H1 (cell line): ENCODE results near the gene ZNF283. TPM values are rescaled to one million over a fixed set of nuclear protein-coding genes. Genes with fewer than 3 reads are reported as not detected.

Experiments
- CTCF ChIA-PET: fragments of 300-600 bp; sonication (Branson Sonifier 250); formaldehyde crosslinking; loops from one replicate; lab custom pipeline; 2021; ENCODE audit not compliant: partially characterized antibody; lab: Charles Lee
- POLR2A ChIA-PET: fragments of 300-600 bp; sonication (Branson Sonifier 250); formaldehyde crosslinking; loops from one replicate; lab custom pipeline; 2021; ENCODE audit warnings: inconsistent platforms; ENCODE audit not compliant: partially characterized antibody; lab: Charles Lee
- DNase-seq, 2 experiments: peaks; one replicate each; pipeline versions ENCODE4 v3.0.0 to v3.0.0-alpha.2; 2010 to 2022; ENCODE audit warnings: low spot score in 2 of 2, low read depth in 1 of 2, mixed read lengths in 1 of 2
- FAIRE-seq: peaks from 2 replicates; lab custom pipeline; 2011; peaks lifted over from hg19 to GRCh38; lab: Jason Lieb, UNC
- H2AFZ ChIP-seq: 2 replicates; pipeline ENCODE4 v1.8.1; 2012; ENCODE audit warnings: low read length, inconsistent platforms
- H2AK5ac ChIP-seq: 2 replicates; pipeline ENCODE4 v1.6.1; 2013; ENCODE audit warnings: low read depth, low read length
- H2BK120ac ChIP-seq: replicated peaks from 2 replicates; pipeline ENCODE3; 2013; ENCODE audit warnings: low read depth, low read length, inconsistent platforms
- H2BK12ac ChIP-seq: 2 replicates; pipeline ENCODE4 v1.6.1; 2013; ENCODE audit warnings: low read depth, low read length
- H2BK15ac ChIP-seq: 2 replicates; pipeline ENCODE4 v1.6.1; 2013; ENCODE audit warnings: low read length
- H2BK20ac ChIP-seq: 2 replicates; pipeline ENCODE4 v1.6.1; 2013; ENCODE audit warnings: low read length
- H2BK5ac ChIP-seq: 2 replicates; pipeline ENCODE4 v1.6.1; 2013; ENCODE audit warnings: low read depth, low read length
- H3K14ac ChIP-seq: 2 replicates; pipeline ENCODE4 v1.6.1; 2013; ENCODE audit warnings: inconsistent platforms; ENCODE audit not compliant: insufficient read length
- H3K18ac ChIP-seq: 2 replicates; pipeline ENCODE4 v1.6.1; 2013; ENCODE audit warnings: low read length; ENCODE audit errors: extremely low read depth
- H3K23ac ChIP-seq: 2 replicates; pipeline ENCODE4 v1.6.1; 2013; ENCODE audit warnings: inconsistent platforms; ENCODE audit not compliant: insufficient read length
- H3K23me2 ChIP-seq: 2 replicates; pipeline ENCODE4 v1.6.1; 2013; ENCODE audit warnings: low read depth, low read length
- H3K27ac ChIP-seq: 2 replicates; pipeline ENCODE4 v1.6.1; 2011; ENCODE audit warnings: low read depth, low read length, inconsistent platforms
- H3K27me3 ChIP-seq, 4 experiments: replicated peaks in 1 of 4; 1 replicate in 1 of 4; 2 replicates in 3 of 4; pipeline versions ENCODE4 v1.6.1 to v1.8.1; 2011 to 2013; ENCODE audit warnings: low read length in 3 of 4, mild to moderate bottlenecking in 3 of 4, inconsistent platforms in 2 of 4, mixed read lengths in 2 of 4, moderate library complexity in 1 of 4; ENCODE audit not compliant: control insufficient read depth in 3 of 4, insufficient read depth in 3 of 4; ENCODE audit errors: extremely low read depth in 1 of 4
- H3K36me3 ChIP-seq, 4 experiments: 2 replicates each; pipeline versions ENCODE4 v1.6.1 to v1.8.1; 2011 to 2013; ENCODE audit warnings: mild to moderate bottlenecking in 4 of 4, low read length in 3 of 4, moderate library complexity in 2 of 4, control low read depth in 1 of 4, inconsistent platforms in 1 of 4; ENCODE audit not compliant: insufficient read depth in 4 of 4, control insufficient read depth in 2 of 4
- H3K4ac ChIP-seq: replicated peaks from 2 replicates; pipeline ENCODE3; 2013; ENCODE audit warnings: low read length, low read depth, mixed read lengths, inconsistent platforms; ENCODE audit not compliant: insufficient read length
- H3K4me1 ChIP-seq, 4 experiments: replicated peaks in 1 of 4; 1 replicate in 1 of 4; 2 replicates in 3 of 4; pipeline versions ENCODE4 v1.6.1 to v1.8.1; 2011 to 2013; ENCODE audit warnings: low read length in 3 of 4, inconsistent platforms in 2 of 4, mixed read lengths in 1 of 4; ENCODE audit not compliant: insufficient read depth in 4 of 4, control insufficient read depth in 3 of 4
- H3K4me2 ChIP-seq, 2 experiments: 2 replicates each; pipeline versions ENCODE4 v1.6.1 to v1.8.1; 2011 to 2013; ENCODE audit warnings: low read depth in 2 of 2, low read length in 2 of 2, control low read depth in 1 of 2, inconsistent platforms in 1 of 2, mild to moderate bottlenecking in 1 of 2; ENCODE audit not compliant: insufficient read depth in 1 of 2
- H3K4me3 ChIP-seq, 4 experiments: fragments of 200-600, 300-600 bp in 1 of 4; sonication (generic), shearing (Covaris generic), sonication (Bioruptor Twin) in 1 of 4; 2 replicates each; pipeline versions ENCODE4 v1.5.1 to v1.8.1; 2011 to 2016; ENCODE audit warnings: low read length in 4 of 4, low read depth in 3 of 4, control low read depth in 2 of 4, inconsistent platforms in 2 of 4, mild to moderate bottlenecking in 2 of 4, mixed read lengths in 1 of 4, moderate library complexity in 1 of 4; ENCODE audit not compliant: insufficient read depth in 2 of 4; ENCODE audit errors: extremely low read depth in 1 of 4
- H3K56ac ChIP-seq: replicated peaks from 2 replicates; pipeline ENCODE3; 2013; ENCODE audit warnings: low read depth, mild to moderate bottlenecking, mixed read lengths, low read length, inconsistent platforms; ENCODE audit not compliant: insufficient read length
- H3K79me1 ChIP-seq: 2 replicates; pipeline ENCODE4 v1.6.1; 2013; ENCODE audit warnings: low read depth, low read length, control low read depth
- H3K79me2 ChIP-seq, 2 experiments: 2 replicates each; pipeline versions ENCODE4 v1.6.1 to v1.8.1; 2012 to 2013; ENCODE audit warnings: low read length in 2 of 2, mild to moderate bottlenecking in 2 of 2, inconsistent platforms in 1 of 2; ENCODE audit not compliant: insufficient read depth in 2 of 2, control insufficient read depth in 1 of 2
- H3K9ac ChIP-seq, 4 experiments: replicated peaks in 1 of 4; 1 replicate in 1 of 4; 2 replicates in 3 of 4; pipeline versions ENCODE4 v1.6.1 to v1.8.1; 2011 to 2013; ENCODE audit warnings: low read depth in 3 of 4, low read length in 3 of 4, control low read depth in 2 of 4, mild to moderate bottlenecking in 2 of 4, moderate library complexity in 2 of 4, inconsistent platforms in 1 of 4; ENCODE audit errors: extremely low read depth in 1 of 4
- H3K9me3 ChIP-seq, 2 experiments: 2 replicates each; pipeline versions ENCODE4 v1.6.1 to v1.8.1; 2012 to 2013; ENCODE audit warnings: mild to moderate bottlenecking in 2 of 2, moderate library complexity in 2 of 2, control low read depth in 1 of 2, inconsistent platforms in 1 of 2, low read depth in 1 of 2, low read length in 1 of 2, mixed read lengths in 1 of 2; ENCODE audit not compliant: insufficient read depth in 2 of 2
- H4K20me1 ChIP-seq, 2 experiments: replicated peaks in 1 of 2; 2 replicates each; pipeline versions ENCODE3 to v1.8.1; 2011 to 2013; ENCODE audit warnings: inconsistent platforms in 2 of 2, low read length in 2 of 2, mild to moderate bottlenecking in 1 of 2; ENCODE audit not compliant: insufficient read depth in 2 of 2, control insufficient read depth in 1 of 2
- H4K5ac ChIP-seq: 2 replicates; pipeline ENCODE4 v1.6.1; 2013; ENCODE audit warnings: low read length, low read depth, mixed read lengths, inconsistent platforms; ENCODE audit not compliant: insufficient read length
- H4K8ac ChIP-seq: 2 replicates; pipeline ENCODE4 v1.8.0; 2013; ENCODE audit warnings: mild to moderate bottlenecking, moderate library complexity, low read length, inconsistent platforms; ENCODE audit not compliant: insufficient read depth; ENCODE audit errors: extremely low read depth
- H4K91ac ChIP-seq: replicated peaks from 2 replicates; pipeline ENCODE3; 2013; ENCODE audit warnings: low read length, mixed read lengths, inconsistent platforms; ENCODE audit not compliant: insufficient read length
- CBX5 ChIP-seq: fragments of 300-800, 300-1000 bp; sonication (generic); IDR thresholded peaks from 2 replicates; pipeline ENCODE4 v1.7.1; 2016; ENCODE audit warnings: antibody characterized with exemption, low read length, low read depth
- GTF2F1 ChIP-seq: IDR thresholded peaks from 2 replicates; pipeline ENCODE4 v1.6.1; 2012; ENCODE audit warnings: low read depth, low read length, improper control_type of control experiment, borderline replicate concordance
- POU5F1 ChIP-seq: IDR thresholded peaks from 2 replicates; pipeline ENCODE4 v1.6.1; 2011; ENCODE audit warnings: low read depth, mild to moderate bottlenecking, low read length, moderate library complexity
- SAP30 ChIP-seq: fragments of 300-600 bp; sonication (generic); IDR thresholded peaks from 2 replicates; pipeline ENCODE4 v1.7.1; 2012; ENCODE audit warnings: low read length, moderate library complexity, mild to moderate bottlenecking, inconsistent platforms; ENCODE audit not compliant: insufficient read depth, insufficient replicate concordance
- SUZ12 ChIP-seq: fragments of 200-600 bp; sonication (generic); IDR thresholded peaks from 2 replicates; pipeline ENCODE4 v1.6.1; 2012; ENCODE audit warnings: mild to moderate bottlenecking, inconsistent platforms, low read length, moderate library complexity, mixed read lengths
- TBP ChIP-seq: IDR thresholded peaks from 2 replicates; pipeline ENCODE4 v1.6.1; 2011; ENCODE audit warnings: low read depth, low read length, improper control_type of control experiment
- TCF12 ChIP-seq: IDR thresholded peaks from 2 replicates; pipeline ENCODE4 v1.6.1; 2011; ENCODE audit warnings: low read depth, mild to moderate bottlenecking, low read length
- WGBS, 2 experiments: shearing (Covaris generic) in 1 of 2; methylation state at CpG; one replicate each; pipeline versions ENCODE4 v1.1.6 to v1.1.7; 2013 to 2015; ENCODE audit warnings: low lambda C conversion rate in 2 of 2, mixed read lengths in 2 of 2, inconsistent platforms in 1 of 2, low coverage in 1 of 2, missing lambda C conversion rate in 1 of 2; ENCODE audit not compliant: insufficient replicate concordance in 2 of 2, insufficient coverage in 1 of 2, insufficient read length in 1 of 2; ENCODE audit errors: extremely low coverage in 1 of 2, missing lambda C conversion rate in 1 of 2; 5-methylcytosine and 5-hydroxymethylcytosine counted together
- polyA plus RNA-seq, 7 experiments: library from polyadenylated mRNA; depleted of rRNA in 3 of 7; stranded (reverse) in 5 of 7; unstranded in 2 of 7; fragments of >200 nt in 5 of 7; fragments of 200-250 nt in 2 of 7; gene quantifications; 1 replicate in 5 of 7; 2 replicates in 1 of 7; 4 replicates in 1 of 7; pipeline versions ENCODE4 v1.2.1 to v1.2.3, GENCODE V29; 2011 to 2013; ENCODE audit warnings: missing spikeins in 2 of 7, mixed read lengths in 2 of 7
- total RNA-seq: library from RNA; stranded (reverse); fragmentation: NEBNext Ultra II Directional; extraction: Animal tissue kit (Norgen Biotek cat#: 25700); gene quantifications from 2 replicates; pipeline ENCODE4 v1.2.1, GENCODE V29; 2021

Gene ZNF283
- total and polyA plus RNA-seq, 2 of the 8 experiments (the other 6 are each of a cell fraction or from before 2014, with no cell fraction given) = 1.1 to 4.3 TPM

DNA sequence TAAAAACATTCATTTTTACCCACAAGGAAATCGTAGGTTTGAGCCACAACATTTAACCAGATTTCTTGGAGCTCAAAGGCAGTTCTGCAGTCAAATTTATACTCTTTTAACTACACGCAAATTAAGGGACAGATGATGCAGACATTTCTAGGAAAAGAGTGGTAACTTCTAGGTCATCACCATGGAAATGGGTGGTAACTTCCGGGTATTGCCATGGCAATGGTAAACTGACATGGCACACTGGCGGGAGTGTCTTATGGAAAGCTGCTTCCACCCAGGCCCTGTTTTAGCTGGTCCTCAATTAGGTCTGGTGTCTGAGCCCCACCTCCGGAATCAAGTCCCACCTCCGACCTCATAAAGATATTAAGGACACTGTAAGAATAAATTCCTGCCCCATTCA lies 14.4 kb upstream of the ZNF283 start:
- H3K4ac ChIP-seq = no peak overlapping the region
- no peaks in the 10 kb centered on the region; a peak in 1 of 7 replicates for H3K27me3 ChIP-seq
- no peak overlapping the region for H3K18ac ChIP-seq
- H2BK20ac ChIP-seq = no peak overlapping the region
- H3K9ac ChIP-seq = no peak overlapping the region
- H4K5ac ChIP-seq = no peak overlapping the region
- no peak overlapping the region for H2BK15ac ChIP-seq
- 83% methylated on average over 6 of the region's 6 CpGs; no CpG with 5 or more reads in 1 of the 2 experiments for WGBS, 2 experiments
- no peaks in the 10 kb centered on the region for H3K36me3 ChIP-seq
- H3K9me3 ChIP-seq = no peaks in the 10 kb centered on the region
- no peak overlapping the region for H3K14ac ChIP-seq
- no peaks in the 10 kb centered on the region for H3K4me1 ChIP-seq
- H3K4me2 ChIP-seq = no peak overlapping the region
- H3K4me3 ChIP-seq = no peak overlapping the region
- H2BK12ac ChIP-seq = no peak overlapping the region
- H2AK5ac ChIP-seq = no peak overlapping the region
- no peaks in the 10 kb centered on the region for H3K23me2 ChIP-seq
- TF ChIP-seq TBP (no peak), CBX5 (no peak), TCF12 (no peak), POU5F1 (no peak), SAP30 (no peak), GTF2F1 (no peak), SUZ12 (no peak)
- no peak overlapping the region for H4K91ac ChIP-seq
- H2BK5ac ChIP-seq = no peak overlapping the region
- ChIA-PET CTCF (interaction anchor here (0.6 to 7.5 kb wide), 4 partner anchors 9 to 66 kb away, joined by 3 to 67 read pairs (median 4); no protein-coding TSS in a partner anchor), POLR2A (interaction anchor here (1.2 kb wide), 1 partner anchor 68 kb away, joined by 3 read pairs; no protein-coding TSS in a partner anchor)
- no peaks in the 10 kb centered on the region for H4K20me1 ChIP-seq
- no peak overlapping the region for H2BK120ac ChIP-seq
- no peak for FAIRE-seq
- H3K27ac ChIP-seq = no peak overlapping the region
- H3K56ac ChIP-seq = no peak overlapping the region
- no peaks in the 10 kb centered on the region for H3K79me2 ChIP-seq
- H3K23ac ChIP-seq = no peak overlapping the region
- no peak overlapping the region for H4K8ac ChIP-seq
- DNase-seq = no peak
- no peaks in the 10 kb centered on the region for H3K79me1 ChIP-seq
- H2AFZ ChIP-seq = no peak overlapping the region
